Hematopoietic multipotent progenitor cell treated with erythropoietin and hydrocortisone succinate and interleukin-3 and kit ligand, for 15 days (in vitro differentiated cells): ENCODE data around the gene CNTN4.
"Not testable (repeated sequence)": the region's sequence is repeated elsewhere in the genome, so short reads cannot be mapped to it uniquely, and the experiment has no call there.

Experiments
- DNase-seq: peaks from one replicate; pipeline ENCODE4 v3.0.0-alpha.2; 2015; ENCODE audit warnings: low spot score

The CNTN4 gene

GRCh38 chr3:2792432-2792831, 693.8 kb downstream of the CNTN4 start:
- DNase-seq, result no peak

GRCh38 chr3:2793987-2794386, 695.3 kb downstream of the CNTN4 start:
- no peak for DNase-seq

- DNase-seq, result no peak
Measured at GRCh38 chr3:2802429-2802828, 703.8 kb downstream of the CNTN4 start.

- no peak for DNase-seq
Measured at GRCh38 chr3:2807514-2807913, 708.8 kb downstream of the CNTN4 start.

- no peak for DNase-seq
Measured at GRCh38 chr3:2810723-2811122, 712.1 kb downstream of the CNTN4 start.

GRCh38 chr3:2819571-2819970, 720.9 kb downstream of the CNTN4 start:
- DNase-seq, result no peak

GRCh38 chr3:2820982-2821381, 722.3 kb downstream of the CNTN4 start:
- not testable (repeated sequence) for DNase-seq

- DNase-seq, result no peak
Measured at GRCh38 chr3:2822611-2823010, 723.9 kb downstream of the CNTN4 start.

GRCh38 chr3:2823031-2823430, 724.4 kb downstream of the CNTN4 start:
- no peak for DNase-seq

- no peak for DNase-seq
Measured at GRCh38 chr3:2823437-2824211, 725.0 kb downstream of the CNTN4 start.

GRCh38 chr3:2826036-2826435, 727.4 kb downstream of the CNTN4 start:
- no peak for DNase-seq

- DNase-seq, result no peak
Measured at GRCh38 chr3:2826453-2826852, 727.8 kb downstream of the CNTN4 start.

- DNase-seq, result no peak
Measured at GRCh38 chr3:2837239-2837638, 738.6 kb downstream of the CNTN4 start.

- DNase-seq, result no peak
Measured at GRCh38 chr3:2837910-2838309, 739.2 kb downstream of the CNTN4 start.

GRCh38 chr3:2838546-2839157, 740.0 kb downstream of the CNTN4 start:
- DNase-seq, result no peak

GRCh38 chr3:2839876-2840275, 741.2 kb downstream of the CNTN4 start:
- no peak for DNase-seq

- no peak for DNase-seq
Measured at GRCh38 chr3:2847062-2847841, 748.6 kb downstream of the CNTN4 start.

- DNase-seq, result no peak
Measured at GRCh38 chr3:2849092-2849491, 750.4 kb downstream of the CNTN4 start.

- DNase-seq, result no peak
Measured at GRCh38 chr3:2850701-2851100, 752.0 kb downstream of the CNTN4 start.

GRCh38 chr3:2851361-2851760, 752.7 kb downstream of the CNTN4 start:
- no peak for DNase-seq

GRCh38 chr3:2851835-2852234, 753.2 kb downstream of the CNTN4 start:
- DNase-seq, result no peak

GRCh38 chr3:2853651-2854050, 755.0 kb downstream of the CNTN4 start:
- no peak for DNase-seq
